OCI-LY3 (cell line): ENCODE results near the gene OR51B4.

Source experiments
- H2AFZ ChIP-seq: fragments of 200-600, 300-600 bp; shearing (Covaris generic); 2 replicates; pipeline ENCODE4 v1.6.0; 2014; ENCODE audit warnings: antibody characterized with exemption, low read depth, low read length
- H3K27ac ChIP-seq: fragments of 200-600, 300-600 bp; sonication (generic); 2 replicates; pipeline ENCODE4 v1.5.1; 2014; ENCODE audit warnings: mild to moderate bottlenecking, low read length, moderate library complexity, mixed read lengths
- H3K27me3 ChIP-seq: fragments of 200-600, 300-600 bp; sonication (generic); 2 replicates; pipeline ENCODE4 v1.6.1; 2014; ENCODE audit warnings: low read depth, low read length, mixed read lengths
- H3K36me3 ChIP-seq: fragments of 200-600, 300-600 bp; sonication (generic); replicated peaks from 2 replicates; pipeline ENCODE3; 2014; ENCODE audit warnings: low read depth, low read length, mixed read lengths
- H3K4me1 ChIP-seq: fragments of 300-600, 200-600 bp; sonication (generic); 2 replicates; pipeline ENCODE4 v1.6.1; 2014; ENCODE audit warnings: low read length, mixed read lengths
- H3K4me2 ChIP-seq: fragments of 200-600, 300-600 bp; sonication (generic); 2 replicates; pipeline ENCODE4 v1.6.1; 2014; ENCODE audit warnings: low read length, mixed read lengths
- H3K4me3 ChIP-seq: fragments of 300-600, 200-600 bp; sonication (generic); 2 replicates; pipeline ENCODE4 v1.5.1; 2014; ENCODE audit warnings: antibody characterized with exemption, mild to moderate bottlenecking, low read length, moderate library complexity
- H3K79me2 ChIP-seq: fragments of 300-600, 200-600 bp; shearing (Covaris generic); 2 replicates; pipeline ENCODE4 v1.6.1; 2014; ENCODE audit warnings: mild to moderate bottlenecking, low read length, mixed read lengths
- H3K9ac ChIP-seq: fragments of 300-600, 200-600 bp; shearing (Covaris generic); 2 replicates; pipeline ENCODE4 v1.6.0; 2014; ENCODE audit warnings: mild to moderate bottlenecking, low read length, moderate library complexity
- H3K9me3 ChIP-seq: fragments of 200-600, 300-600 bp; shearing (Covaris generic); 2 replicates; pipeline ENCODE4 v1.6.1; 2014; ENCODE audit warnings: low read length, mixed read lengths; ENCODE audit not compliant: insufficient read depth
- H4K20me1 ChIP-seq: fragments of 200-600, 300-600 bp; sonication (generic); 2 replicates; pipeline ENCODE4 v1.6.1; 2016; ENCODE audit warnings: low read length, mixed read lengths; ENCODE audit not compliant: insufficient read depth
- CTCF ChIP-seq: fragments of 200-600, 300-600 bp; sonication (generic); IDR thresholded peaks from 2 replicates; pipeline ENCODE4 v1.5.1; 2014; ENCODE audit warnings: antibody characterized with exemption, low read length, low read depth
- EZH2phosphoT487 ChIP-seq: fragments of 200-600 bp; shearing (Covaris generic); IDR thresholded peaks from 2 replicates; pipeline ENCODE4 v1.6.1; 2018; ENCODE audit warnings: antibody characterized with exemption, mixed run types, low read depth

Gene OR51B4, protein sequence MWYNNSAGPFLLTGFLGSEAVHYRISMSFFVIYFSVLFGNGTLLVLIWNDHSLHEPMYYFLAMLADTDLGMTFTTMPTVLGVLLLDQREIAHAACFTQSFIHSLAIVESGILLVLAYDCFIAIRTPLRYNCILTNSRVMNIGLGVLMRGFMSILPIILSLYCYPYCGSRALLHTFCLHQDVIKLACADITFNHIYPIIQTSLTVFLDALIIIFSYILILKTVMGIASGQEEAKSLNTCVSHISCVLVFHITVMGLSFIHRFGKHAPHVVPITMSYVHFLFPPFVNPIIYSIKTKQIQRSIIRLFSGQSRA

GRCh38 chr11:5301846-5302245, at the start of gene OR51B4:
Gene OR51B4, minus strand, starts transcription at chr11:5301946. Its CDS starts 0 bp downstream, at chr11:5301946.
- Histone ChIP-seq H2AFZ (no peak within 1 kb of the TSS), H3K27ac (no peak within 1 kb of the TSS), H3K36me3 (no peaks in the 10 kb centered on the region), H4K20me1 (no peaks in the 10 kb centered on the region), H3K4me3 (no peak within 1 kb of the TSS), H3K4me1 (no peaks in the 10 kb centered on the region; the same call in 1 of the 2 replicates), H3K27me3 (0 out of 2 replicates have a peak, but pooled peaks cover 3% of the 10 kb centered on the region), H3K9me3 (no peaks in the 10 kb centered on the region), H3K4me2 (no peak within 1 kb of the TSS), H3K9ac (no peak within 1 kb of the TSS), H3K79me2 (no peaks in the 10 kb centered on the region)
- TF ChIP-seq EZH2phosphoT487: no peak
- no peak for TF ChIP-seq CTCF

GRCh38 chr11:5351208-5351607, 49.5 kb upstream of the OR51B4 start, which contains the start of gene OR51B6:
Gene OR51B6, plus strand, starts transcription at chr11:5351508. Its CDS starts 0 bp downstream, at chr11:5351508.
- Histone ChIP-seq H4K20me1 (no peaks in the 10 kb centered on the region), H3K79me2 (no peaks in the 10 kb centered on the region), H3K9ac (no peak within 1 kb of the TSS), H3K9me3 (no peaks in the 10 kb centered on the region), H3K36me3 (no peaks in the 10 kb centered on the region), H3K27me3 (no peaks in the 10 kb centered on the region), H2AFZ (no peak within 1 kb of the TSS), H3K4me1 (no peaks in the 10 kb centered on the region), H3K4me3 (no peak within 1 kb of the TSS), H3K4me2 (no peak within 1 kb of the TSS), H3K27ac (no peak within 1 kb of the TSS)
- TF ChIP-seq EZH2phosphoT487 (no peak), CTCF (no peak)

- Histone ChIP-seq H3K4me2 (no peak overlapping the region), H3K27me3 (no peaks in the 10 kb centered on the region), H3K79me2 (no peaks in the 10 kb centered on the region), H3K36me3 (no peaks in the 10 kb centered on the region), H3K9me3 (no peaks in the 10 kb centered on the region), H3K4me1 (peaks cover 8% of the 10 kb centered on the region), H3K27ac (no peak overlapping the region), H3K4me3 (no peak overlapping the region), H3K9ac (no peak overlapping the region), H2AFZ (no peak overlapping the region), H4K20me1 (no peaks in the 10 kb centered on the region)
- TF ChIP-seq EZH2phosphoT487: no peak
Measured at GRCh38 chr11:5349550-5349949, 47.8 kb upstream of the OR51B4 start.

DNA sequence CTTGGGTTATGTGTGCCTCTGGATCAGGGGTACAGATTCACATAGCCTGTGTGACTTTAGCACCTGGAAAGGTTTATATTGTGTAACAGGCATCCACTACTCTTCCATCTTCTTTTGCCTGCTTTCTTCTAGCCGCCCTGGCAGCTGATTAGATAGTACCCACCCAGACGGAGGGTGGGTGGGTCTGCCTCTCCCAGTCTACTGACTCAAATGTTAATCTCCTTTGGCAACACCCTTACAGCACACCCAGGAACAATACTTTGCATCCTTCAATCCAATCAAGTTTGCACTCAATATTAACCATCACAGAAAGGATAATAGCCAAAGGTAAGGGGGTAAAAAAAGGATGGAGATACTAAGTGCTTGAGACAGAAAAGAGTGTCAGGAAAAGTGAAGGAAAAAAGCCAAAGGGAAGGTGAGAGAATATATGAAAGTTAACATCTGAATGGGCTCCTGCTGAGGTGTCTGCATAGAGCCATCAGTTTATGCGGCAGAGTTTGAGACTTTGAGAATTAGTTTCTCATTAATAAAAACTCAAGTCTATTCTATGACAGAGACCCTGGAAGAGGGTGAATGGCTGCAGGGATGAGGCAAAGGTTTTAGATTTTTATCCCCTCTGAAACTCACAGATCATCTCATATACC, 46.9 kb upstream of the OR51B4 start:
- no peaks in the 10 kb centered on the region for H3K9me3 ChIP-seq
- H3K4me1 ChIP-seq: peaks cover 16% of the 10 kb centered on the region
- no peak overlapping the region for H2AFZ ChIP-seq
- no peaks in the 10 kb centered on the region for H3K36me3 ChIP-seq
- H4K20me1 ChIP-seq: no peaks in the 10 kb centered on the region
- no peaks in the 10 kb centered on the region for H3K27me3 ChIP-seq
- no peak overlapping the region for H3K4me2 ChIP-seq
- no peak overlapping the region for H3K9ac ChIP-seq
- no peak overlapping the region for H3K27ac ChIP-seq
- no peak overlapping the region for H3K4me3 ChIP-seq
- H3K79me2 ChIP-seq: no peaks in the 10 kb centered on the region
- TF ChIP-seq EZH2phosphoT487: no peak
- no peak for TF ChIP-seq CTCF
